ENCODE results near the gene KIAA0232.
"Not testable (repeated sequence)": the region's sequence is repeated elsewhere in the genome, so short reads cannot be mapped to it uniquely, and the experiment has no call there.

The KIAA0232 gene

GRCh38 chr4:6751611-6752485 lies 30.7 kb upstream of the KIAA0232 start:
- no peak overlapping the region for H3K27ac Mint-ChIP-seq
- no peak overlapping the region for H3K4me3 Mint-ChIP-seq
- peaks cover 0 to 3% of the 10 kb centered on the region in 2 donors for H3K4me1 Mint-ChIP-seq
- H3K27me3 Mint-ChIP-seq: peaks cover 7 to 8% of the 10 kb centered on the region in 2 donors
- DNase-seq (no peak), ATAC-seq (replicated peaks) (no peak)
- H3K9me3 Mint-ChIP-seq: no peaks in the 10 kb centered on the region
- no peaks in the 10 kb centered on the region for H3K36me3 Mint-ChIP-seq

DNA sequence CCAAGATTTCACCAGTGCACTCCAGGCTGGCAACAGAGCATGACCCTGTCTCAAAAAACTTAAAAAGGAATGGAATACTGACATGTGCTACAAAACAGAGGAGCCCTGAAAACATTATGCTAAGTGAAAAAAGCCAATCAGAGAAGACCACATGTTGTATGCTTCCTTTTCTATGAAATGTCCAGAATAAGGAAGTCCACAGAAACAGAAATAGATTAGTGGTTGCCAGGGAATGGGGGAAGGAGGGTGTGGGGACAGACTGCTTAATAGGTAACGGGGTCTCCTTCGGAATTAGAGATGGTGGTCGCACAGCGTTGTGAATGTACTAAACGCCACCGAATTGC lies 30.1 kb upstream of the KIAA0232 start:
- H3K4me3 Mint-ChIP-seq: no peak overlapping the region
- no peaks in the 10 kb centered on the region for H3K9me3 Mint-ChIP-seq
- H3K36me3 Mint-ChIP-seq: no peaks in the 10 kb centered on the region
- H3K27ac Mint-ChIP-seq: no peak overlapping the region
- H3K4me1 Mint-ChIP-seq: peaks cover 0 to 3% of the 10 kb centered on the region in 2 donors
- H3K27me3 Mint-ChIP-seq: peaks cover 4 to 7% of the 10 kb centered on the region in 2 donors
- DNase-seq (no peak), ATAC-seq (replicated peaks) (no peak)

DNA sequence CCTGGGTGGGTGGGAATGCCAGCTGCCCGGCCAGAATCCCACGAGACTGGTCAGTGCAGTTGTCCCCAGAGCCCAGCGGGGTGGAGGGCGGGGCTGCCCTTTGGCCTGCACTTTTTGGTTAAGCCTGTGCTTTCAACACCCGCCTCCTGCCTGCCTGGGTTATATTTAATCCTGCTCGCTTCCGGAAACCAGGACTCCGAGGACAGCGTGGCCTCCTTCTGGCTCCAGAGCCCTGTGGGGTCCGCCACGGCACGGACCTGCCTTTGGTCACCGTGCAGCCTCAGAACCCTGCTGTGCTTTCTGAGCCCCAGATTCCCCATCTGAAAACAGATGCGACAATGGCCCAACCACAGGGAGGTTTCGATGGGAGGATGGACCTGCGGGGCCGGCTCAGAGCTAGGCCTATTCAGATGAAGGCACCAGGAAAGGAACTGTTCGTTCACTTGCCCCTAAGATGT lies 29.4 kb upstream of the KIAA0232 start:
- Mint-ChIP-seq H3K4me1 (peaks cover 0 to 3% of the 10 kb centered on the region in 2 donors), H3K27ac (no peak overlapping the region), H3K4me3 (no peak overlapping the region), H3K36me3 (no peaks in the 10 kb centered on the region), H3K27me3 (peaks cover 4 to 7% of the 10 kb centered on the region in 2 donors), H3K9me3 (no peaks in the 10 kb centered on the region)
- DNase-seq (no peak), ATAC-seq (replicated peaks) (no peak)

DNA sequence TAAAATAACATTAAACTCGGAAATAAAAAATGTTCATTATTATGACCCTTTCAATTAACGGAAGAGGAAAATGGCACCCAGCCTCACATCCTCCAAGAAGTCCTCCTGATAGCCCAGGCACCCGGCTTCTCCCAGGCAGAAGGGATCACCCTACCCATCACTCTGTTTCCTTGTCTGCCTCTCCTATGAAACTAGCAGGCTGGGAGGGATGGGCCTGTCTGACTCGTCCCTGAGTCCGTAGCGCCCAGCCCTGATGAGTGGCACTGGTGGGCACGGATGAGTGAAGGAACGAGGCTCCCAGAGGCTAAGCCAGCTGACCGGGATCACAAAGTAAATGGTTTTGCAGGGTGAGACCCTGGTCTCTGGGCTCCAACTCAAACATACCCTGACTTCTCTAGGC lies 28.6 kb upstream of the KIAA0232 start:
- Mint-ChIP-seq H3K27me3 (peaks cover 4 to 11% of the 10 kb centered on the region in 2 donors), H3K4me1 (peaks cover 0 to 3% of the 10 kb centered on the region in 2 donors), H3K36me3 (no peaks in the 10 kb centered on the region), H3K4me3 (no peak overlapping the region), H3K27ac (no peak overlapping the region), H3K9me3 (no peaks in the 10 kb centered on the region)
- ATAC-seq (replicated peaks): no peak
- no peak for DNase-seq

GRCh38 chr4:6754481-6755087 lies 27.9 kb upstream of the KIAA0232 start:
- Mint-ChIP-seq H3K27me3 (peaks cover 2 to 8% of the 10 kb centered on the region in 2 donors), H3K4me3 (no peak overlapping the region), H3K4me1 (peaks cover 0 to 3% of the 10 kb centered on the region in 2 donors), H3K36me3 (no peaks in the 10 kb centered on the region), H3K9me3 (no peaks in the 10 kb centered on the region), H3K27ac (no peak overlapping the region)
- ATAC-seq (replicated peaks) (no peak), DNase-seq (no peak)

DNA sequence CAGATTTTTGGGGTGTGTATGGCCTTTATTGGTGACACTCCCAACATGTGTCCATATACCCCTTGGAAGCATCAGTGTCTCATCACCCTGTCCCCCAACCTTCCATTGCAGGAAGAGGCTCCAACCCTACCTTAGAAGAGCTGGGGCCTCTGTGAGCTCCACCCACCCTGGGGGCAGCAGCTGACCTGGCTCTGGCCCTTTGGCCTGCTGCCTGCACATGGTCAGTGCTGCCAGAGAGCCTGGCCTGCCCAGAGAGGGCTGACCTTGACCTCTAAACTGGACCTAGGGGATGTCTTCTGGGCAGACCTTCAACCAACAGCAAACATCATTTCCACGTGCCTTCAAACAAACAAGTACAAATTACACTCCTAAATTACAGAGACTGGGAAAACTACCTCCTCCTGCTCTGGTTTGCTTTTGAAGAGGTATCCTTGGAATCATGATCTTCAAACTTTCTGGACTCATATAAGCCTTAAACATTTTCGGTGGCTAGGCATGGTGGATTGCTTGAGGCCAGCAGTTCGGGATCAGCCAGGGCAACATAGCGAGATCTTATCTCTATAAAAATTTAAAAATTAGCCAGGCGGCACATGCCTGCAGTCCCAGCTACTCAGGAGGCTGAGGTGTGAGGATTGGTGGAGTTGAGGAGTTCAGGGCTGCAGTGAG lies 27.3 kb upstream of the KIAA0232 start:
- no peaks in the 10 kb centered on the region for H3K36me3 Mint-ChIP-seq
- no peak overlapping the region for H3K4me3 Mint-ChIP-seq
- DNase-seq: no peak
- H3K27ac Mint-ChIP-seq: no peak overlapping the region
- H3K27me3 Mint-ChIP-seq: peaks cover 0 to 6% of the 10 kb centered on the region in 2 donors
- H3K4me1 Mint-ChIP-seq: peaks cover 0 to 3% of the 10 kb centered on the region in 2 donors
- H3K9me3 Mint-ChIP-seq: no peaks in the 10 kb centered on the region
- no peak for ATAC-seq (replicated peaks)

GRCh38 chr4:6756345-6756744 lies 26.2 kb upstream of the KIAA0232 start:
- not testable (repeated sequence) for DNase-seq; H3K27ac Mint-ChIP-seq; H3K9me3 Mint-ChIP-seq; H3K4me3 Mint-ChIP-seq; ATAC-seq (replicated peaks); H3K36me3 Mint-ChIP-seq; H3K4me1 Mint-ChIP-seq
- peaks cover 8 to 17% of the 10 kb centered on the region in 2 donors for H3K27me3 Mint-ChIP-seq

GRCh38 chr4:6758728-6759127 lies 23.8 kb upstream of the KIAA0232 start:
- ATAC-seq (replicated peaks): no peak
- no peaks in the 10 kb centered on the region for H3K36me3 Mint-ChIP-seq
- no peaks in the 10 kb centered on the region for H3K9me3 Mint-ChIP-seq
- peaks cover 0 to 4% of the 10 kb centered on the region in 2 donors for H3K4me1 Mint-ChIP-seq
- H3K27me3 Mint-ChIP-seq: peaks cover 17 to 21% of the 10 kb centered on the region in 2 donors
- DNase-seq: no peak
- no peak overlapping the region for H3K4me3 Mint-ChIP-seq
- H3K27ac Mint-ChIP-seq: no peak overlapping the region

DNA sequence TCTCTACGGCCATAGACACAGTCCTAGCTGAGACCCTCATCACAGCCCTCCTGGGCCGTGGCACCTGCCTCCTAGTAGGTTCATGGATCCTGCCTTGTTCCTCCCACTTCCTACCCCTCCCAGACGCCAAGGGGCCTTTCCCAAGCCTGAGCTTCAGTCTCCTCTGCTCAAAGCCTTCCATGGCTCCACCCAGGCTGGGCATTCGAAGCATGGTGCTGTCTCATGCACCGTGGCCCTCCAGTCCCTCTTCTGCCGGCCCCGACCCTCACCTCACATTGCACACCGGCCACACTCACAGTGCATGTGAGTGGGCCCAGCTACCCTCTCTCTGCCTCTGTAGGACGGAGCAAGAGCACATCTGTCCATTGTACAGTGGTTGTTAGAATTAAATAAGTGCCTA lies 21.7 kb upstream of the KIAA0232 start:
- Mint-ChIP-seq H3K27ac (no peak overlapping the region), H3K27me3 (peaks cover 17 to 27% of the 10 kb centered on the region in 2 donors), H3K36me3 (no peaks in the 10 kb centered on the region), H3K4me1 (peaks cover 0 to 4% of the 10 kb centered on the region in 2 donors), H3K4me3 (no peak overlapping the region), H3K9me3 (no peaks in the 10 kb centered on the region)
- ATAC-seq (replicated peaks) (no peak), DNase-seq (no peak)

- DNase-seq (no peak), ATAC-seq (replicated peaks) (no peak)
- H3K27me3 Mint-ChIP-seq: peaks cover 22 to 33% of the 10 kb centered on the region in 2 donors
- H3K4me3 Mint-ChIP-seq: no peak overlapping the region
- no peaks in the 10 kb centered on the region for H3K9me3 Mint-ChIP-seq
- H3K4me1 Mint-ChIP-seq: peaks cover 0 to 4% of the 10 kb centered on the region in 2 donors
- H3K36me3 Mint-ChIP-seq: no peaks in the 10 kb centered on the region
- no peak overlapping the region for H3K27ac Mint-ChIP-seq
Observed at GRCh38 chr4:6761649-6762615, 20.6 kb upstream of the KIAA0232 start.

DNA sequence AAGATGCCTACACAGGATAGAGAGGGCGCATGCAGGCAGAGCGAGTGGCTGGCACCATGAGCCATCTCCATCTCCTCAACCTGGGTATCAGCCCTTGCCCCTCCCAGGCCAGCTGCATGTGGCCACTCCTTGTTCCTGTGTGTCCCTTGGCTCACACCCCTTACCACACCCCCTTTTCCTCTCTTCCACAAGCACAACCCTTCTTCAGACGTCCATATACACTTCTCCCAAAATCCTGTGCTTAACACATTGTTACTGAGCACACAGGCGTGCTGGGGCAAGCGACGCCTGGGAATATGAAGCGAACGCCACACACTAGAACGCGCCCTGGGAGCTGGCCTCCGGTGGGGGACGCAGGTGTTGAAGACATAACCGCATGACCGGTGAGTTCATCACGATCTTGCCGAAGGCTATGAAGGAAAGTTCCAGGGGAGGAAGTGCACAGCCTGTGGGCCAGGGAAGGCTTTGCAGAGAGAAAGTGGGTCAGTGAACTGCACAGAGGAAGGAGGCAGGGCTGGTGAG lies 19.1 kb upstream of the KIAA0232 start:
- DNase-seq: no peak
- peaks cover 0 to 4% of the 10 kb centered on the region in 2 donors for H3K4me1 Mint-ChIP-seq
- H3K4me3 Mint-ChIP-seq: no peak overlapping the region
- no peaks in the 10 kb centered on the region for H3K9me3 Mint-ChIP-seq
- H3K36me3 Mint-ChIP-seq: no peaks in the 10 kb centered on the region
- no peak overlapping the region for H3K27ac Mint-ChIP-seq
- ATAC-seq (replicated peaks): no peak
- peaks cover 22 to 33% of the 10 kb centered on the region in 2 donors for H3K27me3 Mint-ChIP-seq

DNA sequence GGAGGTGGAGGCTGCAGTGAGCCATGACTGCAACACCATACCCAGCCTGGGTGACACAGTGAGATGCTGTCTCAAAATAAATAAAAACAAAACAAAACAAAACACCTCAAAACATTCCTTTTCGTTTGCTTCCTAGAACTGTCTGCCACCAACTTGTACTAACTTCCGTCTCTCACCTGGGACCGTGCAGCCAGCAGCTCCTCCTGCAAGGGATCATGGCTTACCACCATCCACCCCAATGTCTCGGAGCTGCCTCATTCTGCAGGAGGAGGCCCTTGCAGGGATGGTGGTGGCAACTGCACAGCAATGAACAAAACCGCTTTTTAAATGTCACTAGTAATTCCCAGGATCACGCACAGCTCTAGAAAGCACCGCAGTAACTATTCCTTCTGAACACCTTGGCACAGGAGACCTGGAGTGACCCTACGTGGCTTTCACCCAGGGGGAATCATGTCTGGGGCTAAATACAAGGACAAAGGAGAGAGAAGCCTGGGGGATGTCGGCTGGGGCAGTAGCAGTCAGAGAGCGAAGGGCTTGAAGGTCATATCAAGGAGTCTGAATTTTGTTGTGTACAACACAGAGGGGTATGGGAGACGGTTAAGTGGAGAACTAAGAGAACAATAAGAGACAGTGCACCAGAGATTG lies 17.4 kb upstream of the KIAA0232 start:
- Mint-ChIP-seq H3K4me1 (peaks cover 0 to 4% of the 10 kb centered on the region in 2 donors), H3K9me3 (no peaks in the 10 kb centered on the region), H3K27me3 (peaks cover 22 to 29% of the 10 kb centered on the region in 2 donors), H3K4me3 (no peak overlapping the region), H3K36me3 (no peaks in the 10 kb centered on the region), H3K27ac (no peak overlapping the region)
- DNase-seq (no peak), ATAC-seq (replicated peaks) (no peak)

DNA sequence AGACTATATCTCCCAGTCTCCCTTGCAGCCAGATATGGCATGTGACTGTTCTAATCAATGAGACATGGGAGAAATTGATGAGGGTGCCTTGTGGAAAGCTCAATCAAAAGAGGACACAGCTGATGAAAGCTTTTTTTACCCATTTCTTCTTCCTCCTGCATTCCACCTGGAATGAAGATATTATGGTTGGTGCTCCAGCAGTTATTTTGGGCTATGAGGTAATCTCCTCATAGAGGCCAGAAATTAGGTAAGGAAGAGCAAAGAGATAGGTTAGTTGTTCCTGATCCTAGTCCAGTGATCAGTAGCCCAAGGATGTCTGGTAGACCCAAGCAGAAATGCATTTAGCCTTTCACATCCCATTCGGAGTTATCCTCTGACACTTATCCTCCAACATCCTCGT lies 16.8 kb upstream of the KIAA0232 start:
- Mint-ChIP-seq H3K4me1 (peaks cover 0 to 4% of the 10 kb centered on the region in 2 donors), H3K27ac (no peak overlapping the region), H3K9me3 (no peaks in the 10 kb centered on the region), H3K27me3 (peaks cover 19 to 23% of the 10 kb centered on the region in 2 donors), H3K36me3 (no peaks in the 10 kb centered on the region), H3K4me3 (no peak overlapping the region)
- no peak for DNase-seq
- no peak for ATAC-seq (replicated peaks)

Measured in stimulated activated naive B cell treated with anti-CD40 and anti-IgM and Interleukin-4, amounts not matched to agents 10 μg/mL and 1 μg/mL and 100 μg/mL, for 72 hours (primary cell).